ENCODE results near the gene ZNF318.

DNA sequence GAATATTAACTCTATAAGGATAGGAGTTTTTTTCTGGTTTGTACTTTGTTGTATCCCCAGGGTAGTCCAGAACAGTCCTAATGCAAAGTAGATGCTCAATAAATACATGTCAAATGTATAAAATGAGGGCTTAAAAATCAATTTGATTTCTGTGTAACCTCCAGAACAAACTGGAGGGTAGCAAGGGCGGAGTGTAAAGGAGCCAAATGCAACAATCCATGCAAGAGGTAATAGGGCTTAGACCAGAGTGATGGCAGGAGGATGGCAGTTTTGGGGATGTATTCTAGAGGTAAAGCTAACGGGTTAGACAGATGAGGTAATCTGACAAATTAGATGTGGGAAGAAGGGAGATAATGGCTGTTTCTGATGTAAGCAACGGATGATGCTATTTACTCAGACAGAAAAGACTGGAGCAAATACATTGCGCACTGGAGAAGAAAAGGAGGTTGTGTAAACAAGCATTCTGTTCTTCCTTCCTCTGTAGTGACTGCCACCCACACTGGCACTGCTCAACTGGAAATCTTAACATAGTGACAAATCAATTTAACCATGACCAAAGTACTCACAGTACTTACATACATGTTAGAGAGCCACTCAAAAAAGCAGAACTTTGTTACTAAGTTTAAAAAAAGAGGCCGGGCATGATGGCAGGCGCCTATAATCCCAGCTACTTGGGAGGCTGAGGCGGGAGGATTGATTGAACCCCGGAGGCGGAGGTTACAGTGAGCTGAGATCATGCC, 2.0 kb downstream of the ZNF318 start:
- TF ChIP-seq, protein P1, sequence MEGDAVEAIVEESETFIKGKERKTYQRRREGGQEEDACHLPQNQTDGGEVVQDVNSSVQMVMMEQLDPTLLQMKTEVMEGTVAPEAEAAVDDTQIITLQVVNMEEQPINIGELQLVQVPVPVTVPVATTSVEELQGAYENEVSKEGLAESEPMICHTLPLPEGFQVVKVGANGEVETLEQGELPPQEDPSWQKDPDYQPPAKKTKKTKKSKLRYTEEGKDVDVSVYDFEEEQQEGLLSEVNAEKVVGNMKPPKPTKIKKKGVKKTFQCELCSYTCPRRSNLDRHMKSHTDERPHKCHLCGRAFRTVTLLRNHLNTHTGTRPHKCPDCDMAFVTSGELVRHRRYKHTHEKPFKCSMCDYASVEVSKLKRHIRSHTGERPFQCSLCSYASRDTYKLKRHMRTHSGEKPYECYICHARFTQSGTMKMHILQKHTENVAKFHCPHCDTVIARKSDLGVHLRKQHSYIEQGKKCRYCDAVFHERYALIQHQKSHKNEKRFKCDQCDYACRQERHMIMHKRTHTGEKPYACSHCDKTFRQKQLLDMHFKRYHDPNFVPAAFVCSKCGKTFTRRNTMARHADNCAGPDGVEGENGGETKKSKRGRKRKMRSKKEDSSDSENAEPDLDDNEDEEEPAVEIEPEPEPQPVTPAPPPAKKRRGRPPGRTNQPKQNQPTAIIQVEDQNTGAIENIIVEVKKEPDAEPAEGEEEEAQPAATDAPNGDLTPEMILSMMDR (IDR thresholded peaks at IDR 0.05), result no peak
- TF ChIP-seq POLR2A (IDR thresholded peaks at IDR 0.05), result no peak

Measured in heart left ventricle (tissue), 13 donors.